Spleen (tissue), 11 donors: ENCODE measurements around the gene PDE4DIP. TPM values are rescaled to one million over a fixed set of nuclear protein-coding genes. Genes with fewer than 3 reads are reported as not detected.
A peak's percentile ranks its signal among the peaks of the same experiment; 100 is the strongest.
"Not testable (repeated sequence)": the region's sequence is repeated elsewhere in the genome, so short reads cannot be mapped to it uniquely, and the experiment has no call there.

Experiments
- DNase-seq: peaks from one replicate; pipeline ENCODE4 v3.0.0-alpha.2; 2020
- H3K27ac ChIP-seq, 8 donors: fragments of 200-600 bp; sonication (generic) in 7 of 8; 1 replicate in 4 of 8; 2 replicates in 4 of 8; pipeline versions ENCODE4 v1.5.0 to v1.8.0; 2016 to 2021; ENCODE audit warnings: inconsistent platforms in 4 of 8, mild to moderate bottlenecking in 4 of 8, moderate library complexity in 1 of 8
- H3K27me3 ChIP-seq, 7 donors: fragments of 200-600 bp; sonication (generic) in 6 of 7; replicated peaks in 1 of 7; 1 replicate in 4 of 7; 2 replicates in 3 of 7; pipeline versions ENCODE4 v1.5.0 to v1.8.0; 2016 to 2021; ENCODE audit warnings: inconsistent platforms in 3 of 7, mild to moderate bottlenecking in 1 of 7
- H3K36me3 ChIP-seq, 6 donors: fragments of 200-600 bp; sonication (generic) in 5 of 6; 1 replicate in 4 of 6; 2 replicates in 2 of 6; pipeline versions ENCODE4 v1.5.0 to v1.8.0; 2016 to 2021; ENCODE audit warnings: inconsistent platforms in 2 of 6
- H3K4me1 ChIP-seq, 6 donors: fragments of 200-600 bp; sonication (generic) in 5 of 6; 1 replicate in 3 of 6; 2 replicates in 3 of 6; pipeline versions ENCODE4 v1.5.0 to v1.8.0; 2016 to 2021; ENCODE audit warnings: inconsistent platforms in 3 of 6
- H3K4me3 ChIP-seq, 8 donors: fragments of 200-600 bp; sonication (generic) in 7 of 8; 1 replicate in 4 of 8; 2 replicates in 4 of 8; pipeline versions ENCODE4 v1.5.0 to v1.8.0; 2016 to 2021; ENCODE audit warnings: inconsistent platforms in 4 of 8, mild to moderate bottlenecking in 4 of 8, moderate library complexity in 2 of 8
- H3K9me3 ChIP-seq, 8 donors: fragments of 200-600 bp; sonication (generic) in 7 of 8; 1 replicate in 4 of 8; 2 replicates in 4 of 8; pipeline versions ENCODE4 v1.5.0 to v1.8.0; 2016 to 2021; ENCODE audit warnings: inconsistent platforms in 4 of 8
- POLR2AphosphoS5 ChIP-seq, 3 donors: sonication (generic); formaldehyde crosslinking; IDR thresholded peaks; one replicate each; pipeline ENCODE4 v1.5.1; 2017; ENCODE audit warnings: antibody characterized with exemption in 3 of 3
- WGBS, 5 donors: extraction: QIAGEN DNeasy Blood & Tissue Kit in 3 of 5; methylation state at CpG; one replicate each; pipeline versions ENCODE4 v1.1.5 to v1.1.7; 2013 to 2018; 5-methylcytosine and 5-hydroxymethylcytosine counted together
- intact Hi-C: fragments of 100-400 bp; cut with DNase I; formaldehyde crosslinking; loops from one replicate; pipeline ENCODE4 v1.15.0; 2023; ENCODE audit warnings: low total_unique reads
- polyA plus RNA-seq, 3 donors: library from polyadenylated mRNA; stranded (reverse); fragments of 200-250 nt; gene quantifications; one replicate each; pipeline ENCODE4 v1.2.1, GENCODE V29; 2013
- total RNA-seq, 7 donors: library from RNA; depleted of rRNA in 3 of 7; stranded (reverse); fragments of >200 nt in 3 of 7; fragmentation: NEBNext Ultra II Directional in 4 of 7; extraction: Animal tissue kit (Norgen Biotek cat#: 25700) in 4 of 7; gene quantifications; one replicate each; pipeline versions ENCODE4 v1.1.0 to v1.2.1, GENCODE V29; 2016 to 2021
- donor health status: healthy with polysubstance abuse.
- donor health status: DM: no; HTN: no; CAD: no; lungs with moderate emphysema.
- donor health status: DM: no; HTN: no; CAD: no.
- donor health status: Bipolar disorder and iron deficiency.
- donor health status: healthy.
- donor health status: DM: no; HTN: no; CAD: no.
- donor health status: DM: yes; HTN: yes; CAD: no.

PDE4DIP gene
- total and polyA plus RNA-seq, 10 donors, result 10.1 to 91.3 (median 44.8) TPM

DNA sequence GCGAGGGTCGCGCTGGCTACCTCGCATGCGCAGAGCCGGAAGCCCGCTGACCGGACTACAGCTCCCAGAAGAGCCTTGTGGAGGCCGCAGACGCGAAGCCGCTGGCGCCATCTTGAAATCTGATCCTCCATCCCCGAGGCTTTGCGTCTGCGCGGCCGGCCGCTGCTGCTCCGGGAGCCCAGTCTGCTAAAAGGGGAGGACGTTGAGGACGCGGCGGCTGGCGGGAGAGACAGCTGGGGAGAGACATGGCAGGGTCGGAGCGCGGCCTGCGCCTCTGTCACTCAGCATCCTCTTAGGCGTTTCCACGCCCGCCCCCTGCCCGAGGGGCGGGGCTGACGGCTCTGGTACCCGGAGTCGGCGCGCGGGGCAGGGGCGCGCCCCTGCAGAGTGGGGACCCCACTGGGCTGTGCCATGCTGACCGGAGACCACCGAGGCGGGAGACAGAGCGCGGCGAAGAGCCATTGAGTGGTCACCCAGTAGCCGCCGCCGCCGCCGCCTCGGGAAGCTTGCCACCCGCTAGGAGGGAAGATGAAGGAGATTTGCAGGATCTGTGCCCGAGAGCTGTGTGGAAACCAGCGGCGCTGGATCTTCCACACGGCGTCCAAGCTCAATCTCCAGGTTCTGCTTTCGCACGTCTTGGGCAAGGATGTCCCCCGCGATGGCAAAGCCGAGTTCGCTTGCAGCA is 108.2 kb downstream of the PDE4DIP start:
- H3K36me3 ChIP-seq, H3K27me3 ChIP-seq, intact Hi-C loops, H3K9me3 ChIP-seq: not testable (repeated sequence)
- WGBS, 5 donors, result 1% methylated on average over 20 to 36 of the region's 66 CpGs; no CpG with 5 or more reads in 2 of the 5 donors
- peak overlapping the region; percentile 47 to 72 (median 54) for H3K4me3 ChIP-seq
- peak overlapping the region; percentile 46 to 83 (median 76) for H3K27ac ChIP-seq
- H3K4me1 ChIP-seq, result peaks cover 0 to 30% (median 5%) of the 10 kb centered on the region in 6 donors
- peak; percentile 91 for DNase-seq
- peak in 1 of 3 donors; percentile 33 for TF ChIP-seq POLR2AphosphoS5 (IDR thresholded peaks at IDR 0.05)

DNA sequence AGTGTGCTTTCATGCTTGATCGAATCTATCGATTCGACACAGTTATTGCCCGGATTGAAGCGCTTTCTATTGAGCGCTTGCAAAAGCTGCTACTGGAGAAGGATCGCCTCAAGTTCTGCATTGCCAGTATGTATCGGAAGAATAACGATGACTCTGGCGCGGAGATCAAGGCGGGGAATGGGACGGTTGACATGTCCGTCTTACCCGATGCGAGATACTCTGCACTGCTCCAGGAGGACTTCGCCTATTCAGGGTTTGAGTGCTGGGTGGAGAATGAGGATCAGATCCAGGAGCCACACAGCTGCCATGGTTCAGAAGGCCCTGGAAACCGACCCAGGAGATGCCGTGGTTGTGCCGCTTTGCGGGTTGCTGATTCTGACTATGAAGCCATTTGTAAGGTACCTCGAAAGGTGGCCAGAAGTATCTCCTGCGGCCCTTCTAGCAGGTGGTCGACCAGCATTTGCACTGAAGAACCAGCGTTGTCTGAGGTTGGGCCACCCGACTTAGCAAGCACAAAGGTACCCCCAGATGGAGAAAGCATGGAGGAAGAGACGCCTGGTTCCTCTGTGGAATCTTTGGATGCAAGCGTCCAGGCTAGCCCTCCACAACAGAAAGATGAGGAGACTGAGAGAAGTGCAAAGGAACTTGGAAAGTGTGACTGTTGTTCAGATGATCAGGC is 108.8 kb downstream of the PDE4DIP start:
- peak; percentile 74 for DNase-seq
- intact Hi-C loops, H3K27me3 ChIP-seq, H3K36me3 ChIP-seq, H3K9me3 ChIP-seq: not testable (repeated sequence)
- peaks cover 0 to 28% (median 5%) of the 10 kb centered on the region in 6 donors for H3K4me1 ChIP-seq
- WGBS, 5 donors, result 5 to 17% (median 9%) methylated on average over 14 to 24 of the region's 28 CpGs
- H3K4me3 ChIP-seq, result peak overlapping the region; percentile 42 to 72 (median 54)
- H3K27ac ChIP-seq, result peak overlapping the region in 4 of 8 donors; percentile 40 to 83 (median 77)

DNA sequence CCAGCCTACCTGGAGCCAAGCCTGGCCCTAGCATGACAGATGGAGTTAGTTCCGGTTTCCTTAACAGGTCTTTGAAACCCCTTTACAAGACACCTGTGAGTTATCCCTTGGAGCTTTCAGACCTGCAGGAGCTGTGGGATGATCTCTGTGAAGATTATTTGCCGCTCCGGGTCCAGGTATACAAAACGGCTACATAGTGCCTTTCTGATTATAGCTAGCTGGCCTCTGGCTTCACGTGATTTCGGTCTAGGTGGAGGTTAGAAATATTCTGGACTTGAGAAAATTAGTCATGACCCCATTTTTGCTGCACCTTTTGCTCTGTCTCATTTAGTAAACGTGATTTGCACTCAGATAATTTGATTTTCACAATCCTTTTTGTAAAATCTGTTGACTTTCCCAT is 109.5 kb downstream of the PDE4DIP start:
- H3K27me3 ChIP-seq, intact Hi-C loops: not testable (repeated sequence)
- peak overlapping the region in 4 of 8 donors; percentile 53 to 72 (median 62) for H3K4me3 ChIP-seq

DNA sequence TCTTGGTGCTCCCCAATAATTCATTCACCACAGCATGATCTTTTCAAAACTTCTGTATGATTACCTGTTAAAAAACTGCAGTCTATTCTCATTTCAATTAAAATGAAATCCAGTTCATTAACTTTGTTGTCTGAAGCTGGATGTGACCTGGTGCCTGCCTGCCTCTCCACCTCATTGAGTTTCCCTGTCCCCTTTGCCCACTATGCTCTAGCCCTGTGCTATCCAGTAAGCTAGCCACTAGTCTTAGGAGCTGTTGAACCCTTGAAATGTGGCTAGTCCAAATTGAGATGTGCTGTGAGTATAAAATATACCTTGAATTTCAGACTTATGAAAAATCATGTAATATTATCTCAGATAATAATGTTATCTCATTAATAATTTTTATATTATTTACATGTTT is 114.1 kb downstream of the PDE4DIP start:
- H3K4me3 ChIP-seq, H3K27ac ChIP-seq, H3K9me3 ChIP-seq, intact Hi-C loops, H3K27me3 ChIP-seq, DNase-seq: not testable (repeated sequence)
- peaks cover 0 to 17% (median 2%) of the 10 kb centered on the region in 6 donors for H3K36me3 ChIP-seq
- H3K4me1 ChIP-seq, result peaks cover 0 to 18% (median 3%) of the 10 kb centered on the region in 6 donors

More for the DNA sequence above, 109.5 kb downstream of the PDE4DIP start:
- H3K27ac ChIP-seq, H3K9me3 ChIP-seq, DNase-seq, H3K36me3 ChIP-seq: not testable (repeated sequence)
- H3K4me1 ChIP-seq, result peaks cover 0 to 26% (median 5%) of the 10 kb centered on the region in 6 donors
- WGBS, 5 donors, result 51 to 66% (median 53%) methylated on average over 6 of the region's 7 CpGs

DNA sequence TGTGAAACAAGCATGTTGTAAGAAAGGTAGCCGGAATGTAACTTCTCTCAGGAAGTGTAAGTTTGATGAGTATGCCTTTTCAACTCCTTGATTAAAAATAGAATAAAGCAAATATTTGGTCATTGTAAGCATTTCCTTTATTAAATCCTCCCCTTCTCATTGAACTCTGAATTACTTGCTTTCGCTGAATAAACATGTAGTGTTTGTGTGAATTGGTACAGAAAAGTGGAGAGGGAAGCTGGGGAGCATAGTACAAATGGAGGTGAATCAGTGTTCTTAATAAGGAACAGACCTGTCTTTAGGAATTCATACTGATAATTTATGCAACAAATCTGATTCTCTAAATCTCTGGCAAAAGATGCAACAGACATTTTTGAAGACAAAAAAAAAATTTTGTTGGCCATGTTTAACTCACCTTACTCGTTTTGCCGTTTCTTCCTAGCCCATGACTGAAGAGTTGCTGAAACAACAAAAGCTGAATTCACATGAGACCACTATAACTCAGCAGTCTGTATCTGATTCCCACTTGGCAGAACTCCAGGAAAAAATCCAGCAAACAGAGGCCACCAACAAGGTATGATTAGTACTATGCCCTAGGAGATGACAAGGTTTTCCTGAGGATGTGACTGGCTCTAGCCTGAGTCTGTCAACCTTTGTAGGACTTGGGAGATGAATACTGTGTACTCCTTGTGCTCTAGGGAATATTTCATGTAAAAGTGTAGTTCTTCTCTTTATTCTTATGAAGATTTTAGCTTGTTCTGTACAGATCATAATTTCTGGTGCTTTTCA is 116.2 kb downstream of the PDE4DIP start:
- H3K4me1 ChIP-seq, intact Hi-C loops, H3K4me3 ChIP-seq, H3K27ac ChIP-seq, H3K9me3 ChIP-seq, DNase-seq, H3K27me3 ChIP-seq: not testable (repeated sequence)
- 43 to 91% (median 86%) methylated on average over 1 of the region's 4 CpGs for WGBS, 5 donors
- H3K36me3 ChIP-seq, result peaks cover 0 to 23% (median 2%) of the 10 kb centered on the region in 6 donors

DNA sequence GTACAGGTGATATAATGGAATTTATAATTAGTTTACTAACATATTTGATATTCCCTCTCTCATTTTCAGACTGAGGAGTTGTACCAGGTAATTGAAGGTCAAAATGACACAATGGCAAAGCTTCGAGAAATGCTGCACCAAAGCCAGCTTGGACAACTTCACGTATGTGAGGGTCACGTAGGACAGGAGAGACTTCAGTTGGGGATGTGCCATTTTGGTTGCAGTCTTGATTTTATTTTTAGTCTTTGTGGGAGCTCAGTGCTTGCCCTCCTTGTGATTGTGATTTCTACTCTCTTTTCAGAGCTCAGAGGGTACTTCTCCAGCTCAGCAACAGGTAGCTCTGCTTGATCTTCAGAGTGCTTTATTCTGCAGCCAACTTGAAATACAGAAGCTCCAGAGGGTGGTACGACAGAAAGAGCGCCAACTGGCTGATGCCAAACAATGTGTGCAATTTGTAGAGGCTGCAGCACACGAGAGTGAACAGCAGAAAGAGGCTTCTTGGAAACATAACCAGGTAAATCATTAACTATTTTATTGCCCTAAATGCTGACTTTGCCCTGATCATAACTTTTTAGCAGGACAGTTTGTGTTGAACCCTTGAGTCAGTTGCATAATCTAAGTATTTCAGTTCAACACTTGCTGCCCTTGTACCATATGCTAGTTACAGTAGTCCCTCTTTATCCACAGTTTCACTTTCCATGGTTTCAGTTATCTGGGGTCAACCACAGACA is 118.1 kb downstream of the PDE4DIP start:
- peaks cover 0 to 26% (median 2%) of the 10 kb centered on the region in 6 donors for H3K36me3 ChIP-seq
- H3K27ac ChIP-seq, H3K9me3 ChIP-seq, H3K4me1 ChIP-seq, H3K4me3 ChIP-seq, intact Hi-C loops, DNase-seq, H3K27me3 ChIP-seq: not testable (repeated sequence)
- WGBS, 5 donors, result 91 to 100% (median 94%) methylated on average over 3 of the region's 6 CpGs
